Stimulated activated effector memory CD8-positive, alpha-beta T cell treated with anti-CD3 and anti-CD28 coated beads, Interleukin-12 subunit alpha, Interleukin-12 subunit beta, amount 100 ng/mL, for 72 hours (primary cell): ENCODE data around the gene HMGB4.

ENCODE experiments used
- ATAC-seq: fragments of 150-1000 bp; cut with Tn5 transposase; 2 replicates; pipeline ENCODE4 v1.10.0; 2021
- DNase-seq, 2 donors: peaks; one replicate each; pipeline ENCODE4 v3.0.0; 2021 to 2022; ENCODE audit warnings: low spot score in 2 of 2
- H3K27ac Mint-ChIP-seq: one replicate; pipeline ENCODE4 v1.8.0; 2022; ENCODE audit warnings: mild to moderate bottlenecking, mixed read lengths
- H3K36me3 Mint-ChIP-seq: one replicate; pipeline ENCODE4 v1.8.0; 2022; ENCODE audit warnings: mild to moderate bottlenecking, mixed read lengths
- H3K4me1 Mint-ChIP-seq: one replicate; pipeline ENCODE4 v1.8.0; 2022; ENCODE audit warnings: mixed read lengths
- H3K4me3 Mint-ChIP-seq: one replicate; pipeline ENCODE4 v1.8.0; 2022; ENCODE audit warnings: mild to moderate bottlenecking, mixed read lengths
- H3K9me3 Mint-ChIP-seq: one replicate; pipeline ENCODE4 v1.8.0; 2022; ENCODE audit warnings: mixed read lengths

Gene HMGB4

GRCh38 chr1:33867684-33868083, 3.8 kb downstream of the HMGB4 start:
- Mint-ChIP-seq H3K9me3 (no peaks in the 10 kb centered on the region), H3K36me3 (no peaks in the 10 kb centered on the region), H3K4me3 (peak overlapping the region; percentile 14), H3K4me1 (peaks cover 8% of the 10 kb centered on the region), H3K27ac (peak overlapping the region; percentile 29)
- peak; percentile 60 for ATAC-seq
- no peak for DNase-seq

- no peak for ATAC-seq
- no peaks in the 10 kb centered on the region for H3K36me3 Mint-ChIP-seq
Observed at GRCh38 chr1:33872275-33872674, 8.4 kb downstream of the HMGB4 start.

DNA sequence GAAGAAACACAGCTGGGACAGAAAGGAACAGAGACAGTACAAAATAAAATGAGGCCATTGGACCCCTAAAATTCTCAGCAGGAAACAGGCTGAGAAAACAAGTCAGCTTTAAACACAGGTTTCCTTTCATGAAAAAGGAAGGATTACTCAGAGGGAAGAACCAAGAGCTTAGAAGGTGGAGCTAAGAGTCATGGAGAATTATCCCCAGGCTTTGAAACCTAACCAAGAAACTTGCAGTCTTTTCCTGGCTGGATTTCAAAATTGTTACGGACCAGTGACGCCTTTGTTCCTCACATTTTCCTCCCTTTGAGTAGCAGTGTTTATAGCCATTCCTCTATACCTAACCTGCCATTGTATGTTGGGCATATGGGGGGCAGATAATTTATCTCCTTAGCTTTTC, 8.8 kb downstream of the HMGB4 start:
- Mint-ChIP-seq H3K4me3 (no peak overlapping the region), H3K9me3 (peaks cover 2% of the 10 kb centered on the region), H3K4me1 (peaks cover 5% of the 10 kb centered on the region), H3K36me3 (no peaks in the 10 kb centered on the region), H3K27ac (no peak overlapping the region)
- DNase-seq = no peak
- ATAC-seq = no peak

More at GRCh38 chr1:33872275-33872674, 8.4 kb downstream of the HMGB4 start:
- peaks cover 8% of the 10 kb centered on the region for H3K4me1 Mint-ChIP-seq
- peaks cover 2% of the 10 kb centered on the region for H3K9me3 Mint-ChIP-seq
- H3K4me3 Mint-ChIP-seq = no peak overlapping the region
- no peak overlapping the region for H3K27ac Mint-ChIP-seq
- DNase-seq = no peak

DNA sequence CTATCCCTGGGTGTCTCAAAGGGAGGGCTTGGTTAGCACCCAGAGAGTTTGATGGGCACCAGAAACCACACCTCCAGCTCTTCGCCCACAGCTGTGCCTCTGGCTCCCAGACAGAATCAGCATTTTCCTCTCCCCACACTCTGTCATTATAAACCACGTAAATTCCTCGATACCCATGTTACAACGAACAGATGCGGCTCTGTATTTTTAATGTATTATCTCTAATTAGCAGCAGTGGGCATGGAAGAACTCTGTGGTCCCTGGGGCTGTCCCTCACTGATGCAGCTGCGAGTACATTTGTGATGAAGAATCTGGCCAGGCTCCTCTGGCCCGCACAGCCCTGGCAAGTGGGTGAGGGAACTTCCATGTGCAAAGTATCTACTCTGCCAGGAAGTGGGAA, 10.8 kb downstream of the HMGB4 start:
- Mint-ChIP-seq H3K9me3 (peaks cover 2% of the 10 kb centered on the region), H3K36me3 (no peaks in the 10 kb centered on the region), H3K4me3 (no peak overlapping the region), H3K27ac (no peak overlapping the region), H3K4me1 (no peaks in the 10 kb centered on the region)
- DNase-seq = no peak
- ATAC-seq = no peak

GRCh38 chr1:33875862-33876261, 12.0 kb downstream of the HMGB4 start:
- Mint-ChIP-seq H3K36me3 (no peaks in the 10 kb centered on the region), H3K4me1 (no peaks in the 10 kb centered on the region), H3K27ac (no peak overlapping the region), H3K4me3 (no peak overlapping the region), H3K9me3 (peaks cover 2% of the 10 kb centered on the region)
- DNase-seq = no peak
- ATAC-seq = no peak

DNA sequence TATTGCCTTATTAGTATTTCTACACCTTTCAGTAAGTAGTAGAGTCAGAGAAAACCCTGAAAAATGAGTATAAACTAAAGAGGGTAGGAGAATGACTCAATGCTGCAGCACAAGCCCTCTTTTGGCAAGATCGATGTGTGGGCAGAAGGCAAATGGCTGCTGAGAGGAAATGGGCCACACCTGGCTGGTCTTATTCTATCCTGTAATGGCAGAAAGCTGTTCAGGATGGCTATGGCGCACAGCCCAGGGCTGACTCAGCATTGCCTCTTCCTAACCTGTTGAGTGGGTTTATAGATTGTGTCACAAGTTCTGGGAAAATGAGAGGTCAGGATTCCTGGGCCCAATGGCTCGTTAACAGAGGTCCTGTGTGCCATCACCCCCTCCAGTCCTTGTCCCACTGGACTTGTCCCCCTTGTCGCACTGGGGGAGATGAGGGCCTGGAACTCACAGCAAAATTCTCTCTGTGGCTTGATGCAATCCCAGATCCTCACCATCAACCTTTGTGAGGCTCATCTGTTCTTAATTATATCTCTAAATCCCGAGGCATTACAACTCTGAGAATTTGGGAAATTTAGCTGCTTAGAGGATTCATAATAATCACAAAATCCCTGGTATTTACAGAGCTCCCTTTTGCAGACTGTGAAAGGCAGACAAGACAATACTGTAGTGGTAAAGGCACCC, 13.2 kb downstream of the HMGB4 start:
- ATAC-seq = no peak
- peaks cover 2% of the 10 kb centered on the region for H3K9me3 Mint-ChIP-seq
- no peak overlapping the region for H3K4me3 Mint-ChIP-seq
- no peak for DNase-seq
- H3K36me3 Mint-ChIP-seq = no peaks in the 10 kb centered on the region
- H3K27ac Mint-ChIP-seq = no peak overlapping the region
- no peaks in the 10 kb centered on the region for H3K4me1 Mint-ChIP-seq

GRCh38 chr1:33878392-33878791, 14.5 kb downstream of the HMGB4 start:
- no peak overlapping the region for H3K4me3 Mint-ChIP-seq
- H3K4me1 Mint-ChIP-seq = no peaks in the 10 kb centered on the region
- peaks cover 2% of the 10 kb centered on the region for H3K9me3 Mint-ChIP-seq
- H3K27ac Mint-ChIP-seq = no peak overlapping the region
- H3K36me3 Mint-ChIP-seq = no peaks in the 10 kb centered on the region
- no peak for ATAC-seq
- DNase-seq = no peak

GRCh38 chr1:33880305-33880704, 16.4 kb downstream of the HMGB4 start:
- no peak overlapping the region for H3K27ac Mint-ChIP-seq
- H3K4me3 Mint-ChIP-seq = no peak overlapping the region
- DNase-seq = no peak
- H3K9me3 Mint-ChIP-seq = no peaks in the 10 kb centered on the region
- H3K4me1 Mint-ChIP-seq = no peaks in the 10 kb centered on the region
- ATAC-seq = no peak
- no peaks in the 10 kb centered on the region for H3K36me3 Mint-ChIP-seq

DNA sequence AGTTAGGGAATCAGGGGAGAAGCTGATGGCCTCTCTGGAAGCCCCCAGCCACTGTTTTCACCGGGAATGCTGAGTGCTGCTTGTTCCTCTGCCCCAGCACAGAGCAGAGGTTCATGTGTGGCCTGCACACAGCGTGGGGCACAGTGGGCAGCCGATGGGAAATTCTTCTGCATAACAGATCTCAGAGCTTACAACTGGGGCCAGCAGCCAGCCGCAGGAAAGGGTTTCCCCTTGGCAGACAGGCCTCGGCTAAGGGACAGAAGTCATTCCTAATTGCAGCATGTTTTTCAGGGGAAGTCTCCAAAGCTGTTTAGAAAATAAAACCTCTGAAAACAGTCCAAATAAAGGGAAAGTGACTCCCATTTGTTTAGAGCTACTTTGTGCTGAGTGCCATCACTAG, 22.6 kb downstream of the HMGB4 start:
- no peak for ATAC-seq
- H3K4me1 Mint-ChIP-seq = no peaks in the 10 kb centered on the region
- H3K36me3 Mint-ChIP-seq = no peaks in the 10 kb centered on the region
- no peak overlapping the region for H3K27ac Mint-ChIP-seq
- no peak overlapping the region for H3K4me3 Mint-ChIP-seq
- no peaks in the 10 kb centered on the region for H3K9me3 Mint-ChIP-seq
- DNase-seq = no peak

- H3K27ac Mint-ChIP-seq = no peak overlapping the region
- H3K9me3 Mint-ChIP-seq = no peaks in the 10 kb centered on the region
- no peak overlapping the region for H3K4me3 Mint-ChIP-seq
- no peaks in the 10 kb centered on the region for H3K36me3 Mint-ChIP-seq
- no peak for DNase-seq
- no peaks in the 10 kb centered on the region for H3K4me1 Mint-ChIP-seq
- ATAC-seq = no peak
Observed at GRCh38 chr1:33893147-33893830, 29.4 kb downstream of the HMGB4 start.

DNA sequence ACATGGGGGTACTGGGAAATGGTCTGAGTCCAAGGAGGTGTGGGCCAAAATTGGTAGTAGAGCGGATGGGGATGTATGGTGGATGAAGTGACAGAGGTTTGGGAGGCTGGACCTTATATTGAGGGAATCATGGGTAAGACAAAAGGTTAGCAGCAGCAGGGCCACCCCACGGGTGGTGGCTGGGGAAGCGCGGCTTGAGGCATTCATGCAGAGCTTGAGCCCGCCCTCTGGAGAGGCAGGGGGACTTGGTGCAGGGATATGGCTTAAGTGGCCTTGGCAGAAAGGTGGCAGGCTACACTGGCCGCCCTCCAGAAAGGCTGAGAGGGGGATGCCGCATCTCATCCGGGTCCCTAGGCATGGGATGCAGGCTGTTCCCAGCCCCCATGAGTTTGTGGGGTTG, 31.5 kb downstream of the HMGB4 start:
- ATAC-seq (peak; percentile 19), DNase-seq (no peak)
- H3K4me3 Mint-ChIP-seq = no peak overlapping the region
- no peaks in the 10 kb centered on the region for H3K36me3 Mint-ChIP-seq
- H3K4me1 Mint-ChIP-seq = no peaks in the 10 kb centered on the region
- no peaks in the 10 kb centered on the region for H3K9me3 Mint-ChIP-seq
- H3K27ac Mint-ChIP-seq = no peak overlapping the region

DNA sequence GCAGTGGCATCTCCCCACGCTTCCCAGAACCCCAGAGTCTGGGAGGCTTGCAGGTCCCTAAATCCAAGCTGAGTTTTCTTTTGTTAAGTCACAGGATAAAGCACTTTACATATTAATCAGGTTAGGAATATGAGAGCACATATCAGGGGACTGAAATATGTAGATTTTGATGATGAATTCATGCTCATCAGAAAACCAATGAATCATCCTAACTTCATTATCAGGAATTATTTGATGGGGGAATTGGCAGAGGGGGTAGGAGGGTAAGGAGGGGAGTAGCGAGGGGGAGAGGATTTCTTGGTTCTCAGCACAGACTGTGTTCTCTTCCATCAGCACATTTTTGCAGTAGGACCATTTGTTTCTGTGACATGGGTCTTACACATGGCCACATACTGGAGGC, 32.1 kb downstream of the HMGB4 start:
- Mint-ChIP-seq H3K4me1 (no peaks in the 10 kb centered on the region), H3K36me3 (no peaks in the 10 kb centered on the region), H3K9me3 (no peaks in the 10 kb centered on the region), H3K27ac (no peak overlapping the region), H3K4me3 (no peak overlapping the region)
- DNase-seq (no peak), ATAC-seq (no peak)

DNA sequence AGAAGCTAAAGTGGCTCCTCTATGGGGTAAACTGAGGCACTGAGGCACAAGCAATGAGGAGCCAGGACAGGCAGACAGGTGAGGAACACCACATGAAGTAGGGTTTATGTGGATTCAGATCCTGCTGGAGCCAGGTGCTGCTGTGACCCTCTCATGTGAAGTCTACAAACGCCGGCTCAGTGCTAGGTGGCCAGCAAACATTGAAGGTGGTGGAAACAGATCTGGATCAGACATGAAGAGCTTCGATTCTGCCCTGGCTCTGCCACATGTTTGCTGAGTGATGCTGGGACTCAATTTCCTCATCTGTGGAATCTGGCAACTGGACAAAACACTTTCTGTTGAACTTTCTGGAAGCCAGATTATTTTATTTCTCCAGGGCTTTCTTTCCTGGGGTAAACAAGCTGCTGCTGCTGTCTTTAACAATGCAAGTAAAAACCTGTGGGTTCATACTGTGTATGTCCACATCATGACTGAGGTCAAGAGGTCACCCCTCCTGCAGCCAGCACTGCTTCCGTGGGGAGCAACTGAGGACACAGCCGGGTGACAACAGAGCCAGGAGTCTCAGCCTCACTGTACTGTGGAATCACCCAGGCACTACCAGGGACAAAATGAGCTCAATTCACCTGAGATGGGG, 33.3 kb downstream of the HMGB4 start:
- no peak for DNase-seq
- no peaks in the 10 kb centered on the region for H3K4me1 Mint-ChIP-seq
- no peak overlapping the region for H3K4me3 Mint-ChIP-seq
- no peaks in the 10 kb centered on the region for H3K36me3 Mint-ChIP-seq
- no peak for ATAC-seq
- no peak overlapping the region for H3K27ac Mint-ChIP-seq
- no peaks in the 10 kb centered on the region for H3K9me3 Mint-ChIP-seq

- Mint-ChIP-seq H3K27ac (no peak overlapping the region), H3K36me3 (no peaks in the 10 kb centered on the region), H3K4me3 (no peak overlapping the region), H3K4me1 (no peaks in the 10 kb centered on the region), H3K9me3 (no peaks in the 10 kb centered on the region)
- ATAC-seq = no peak
- no peak for DNase-seq
Observed at GRCh38 chr1:33898406-33898805, 34.5 kb downstream of the HMGB4 start.

GRCh38 chr1:33898881-33899280, 35.0 kb downstream of the HMGB4 start:
- Mint-ChIP-seq H3K4me3 (no peak overlapping the region), H3K27ac (no peak overlapping the region), H3K36me3 (no peaks in the 10 kb centered on the region), H3K9me3 (peaks cover 3% of the 10 kb centered on the region), H3K4me1 (no peaks in the 10 kb centered on the region)
- no peak for DNase-seq
- no peak for ATAC-seq

GRCh38 chr1:33899746-33900145, 35.9 kb downstream of the HMGB4 start:
- ATAC-seq (no peak), DNase-seq (no peak)
- Mint-ChIP-seq H3K4me3 (no peak overlapping the region), H3K4me1 (no peaks in the 10 kb centered on the region), H3K27ac (no peak overlapping the region), H3K9me3 (peaks cover 3% of the 10 kb centered on the region), H3K36me3 (no peaks in the 10 kb centered on the region)
